ENCODE results near the gene FSD2. TPM values are rescaled to one million over a fixed set of nuclear protein-coding genes. Genes with fewer than 3 reads are reported as not detected.

FSD2 gene
- total RNA-seq, 2 donors from 2014 or later = not detected

DNA sequence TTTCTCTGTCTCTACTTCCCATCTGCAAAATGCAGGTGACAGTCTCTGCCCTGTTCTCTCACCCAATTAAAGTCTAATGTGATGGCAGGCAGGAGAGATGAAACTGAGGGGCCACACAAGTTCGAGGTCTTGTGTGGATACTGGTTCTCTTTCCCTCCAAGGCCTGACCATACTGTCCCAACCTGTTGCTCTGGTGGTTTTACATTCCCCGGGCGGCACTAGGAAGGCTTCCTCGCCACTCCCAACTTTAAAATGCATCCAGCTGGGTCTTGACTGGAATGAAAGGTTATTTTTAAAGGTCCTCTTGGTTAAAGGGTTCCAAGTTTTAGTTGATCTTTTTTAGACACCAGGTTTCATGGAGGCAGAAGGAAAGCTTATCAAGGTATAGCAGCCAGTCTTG, 40.8 kb upstream of the FSD2 start:
- no peak overlapping the region for H3K27ac ChIP-seq (ENCODE audit: low read depth, low read length)
- H3K9ac ChIP-seq (ENCODE audit: extremely low read depth, low read length, poor library complexity, severe bottlenecking) = no peak overlapping the region
- 93 to 100% methylated on average over 1 to 4 of the region's 4 CpGs for WGBS, 2 experiments (ENCODE audit: insufficient coverage in 1 of 2, insufficient read length in 1 of 2)
- H3K4me3 Mint-ChIP-seq = no peak overlapping the region
- H3K27ac Mint-ChIP-seq = no peak overlapping the region
- H3K4me1 ChIP-seq (ENCODE audit: control insufficient read depth, insufficient read depth, low read length) = no peaks in the 10 kb centered on the region
- H3K27me3 ChIP-seq (ENCODE audit: control insufficient read depth, insufficient read depth, low read length, poor library complexity, severe bottlenecking) = no peaks in the 10 kb centered on the region
- peaks cover 4% of the 10 kb centered on the region for H3K9me3 Mint-ChIP-seq
- no peaks in the 10 kb centered on the region for H3K27me3 Mint-ChIP-seq (ENCODE audit: insufficient read depth)
- no peak for DNase-seq
- TF ChIP-seq, protein P1, sequence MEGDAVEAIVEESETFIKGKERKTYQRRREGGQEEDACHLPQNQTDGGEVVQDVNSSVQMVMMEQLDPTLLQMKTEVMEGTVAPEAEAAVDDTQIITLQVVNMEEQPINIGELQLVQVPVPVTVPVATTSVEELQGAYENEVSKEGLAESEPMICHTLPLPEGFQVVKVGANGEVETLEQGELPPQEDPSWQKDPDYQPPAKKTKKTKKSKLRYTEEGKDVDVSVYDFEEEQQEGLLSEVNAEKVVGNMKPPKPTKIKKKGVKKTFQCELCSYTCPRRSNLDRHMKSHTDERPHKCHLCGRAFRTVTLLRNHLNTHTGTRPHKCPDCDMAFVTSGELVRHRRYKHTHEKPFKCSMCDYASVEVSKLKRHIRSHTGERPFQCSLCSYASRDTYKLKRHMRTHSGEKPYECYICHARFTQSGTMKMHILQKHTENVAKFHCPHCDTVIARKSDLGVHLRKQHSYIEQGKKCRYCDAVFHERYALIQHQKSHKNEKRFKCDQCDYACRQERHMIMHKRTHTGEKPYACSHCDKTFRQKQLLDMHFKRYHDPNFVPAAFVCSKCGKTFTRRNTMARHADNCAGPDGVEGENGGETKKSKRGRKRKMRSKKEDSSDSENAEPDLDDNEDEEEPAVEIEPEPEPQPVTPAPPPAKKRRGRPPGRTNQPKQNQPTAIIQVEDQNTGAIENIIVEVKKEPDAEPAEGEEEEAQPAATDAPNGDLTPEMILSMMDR (conservative IDR thresholded peaks at IDR 0.05) = no peak
- peaks cover 16% of the 10 kb centered on the region for H3K36me3 ChIP-seq (ENCODE audit: control insufficient read depth, insufficient read depth, low read length)
- H3K4me3 ChIP-seq (ENCODE audit: low read length) = no peak overlapping the region
- no peaks in the 10 kb centered on the region for H3K9me3 ChIP-seq (ENCODE audit: control insufficient read depth, low read length)
- peaks cover 17% of the 10 kb centered on the region for H3K4me1 Mint-ChIP-seq
- H3K36me3 Mint-ChIP-seq (ENCODE audit: low read depth) = peaks cover 33% of the 10 kb centered on the region

- peaks cover 25% of the 10 kb centered on the region for H3K36me3 Mint-ChIP-seq (ENCODE audit: low read depth)
- peaks cover 4% of the 10 kb centered on the region for H3K9me3 Mint-ChIP-seq
- no peak overlapping the region for H3K27ac ChIP-seq (ENCODE audit: low read depth, low read length)
- no peak for DNase-seq
- H3K27me3 Mint-ChIP-seq (ENCODE audit: insufficient read depth) = no peaks in the 10 kb centered on the region
- peaks cover 16% of the 10 kb centered on the region for H3K36me3 ChIP-seq (ENCODE audit: control insufficient read depth, insufficient read depth, low read length)
- peaks cover 17% of the 10 kb centered on the region for H3K4me1 Mint-ChIP-seq
- no peaks in the 10 kb centered on the region for H3K27me3 ChIP-seq (ENCODE audit: control insufficient read depth, insufficient read depth, low read length, poor library complexity, severe bottlenecking)
- no peak overlapping the region for H3K4me3 Mint-ChIP-seq
- no peak overlapping the region for H3K27ac Mint-ChIP-seq
- H3K9ac ChIP-seq (ENCODE audit: extremely low read depth, low read length, poor library complexity, severe bottlenecking) = no peak overlapping the region
- H3K4me1 ChIP-seq (ENCODE audit: control insufficient read depth, insufficient read depth, low read length) = no peaks in the 10 kb centered on the region
- H3K9me3 ChIP-seq (ENCODE audit: control insufficient read depth, low read length) = no peaks in the 10 kb centered on the region
- H3K4me3 ChIP-seq (ENCODE audit: low read length) = no peak overlapping the region
- TF ChIP-seq, protein P1 (conservative IDR thresholded peaks at IDR 0.05) = no peak
- 80 to 81% methylated on average over 6 to 7 of the region's 7 CpGs for WGBS, 2 experiments (ENCODE audit: insufficient coverage in 1 of 2, insufficient read length in 1 of 2)
These were observed 39.8 kb upstream of the FSD2 start for GRCh38 chr15:82845686-82846085.

GRCh38 chr15:82843566-82843965, 37.7 kb upstream of the FSD2 start:
- Histone ChIP-seq H3K4me3 (ENCODE audit: low read length) (no peak overlapping the region), H3K27ac (ENCODE audit: low read depth, low read length) (no peak overlapping the region), H3K4me1 (ENCODE audit: control insufficient read depth, insufficient read depth, low read length) (peaks cover 4% of the 10 kb centered on the region), H3K36me3 (ENCODE audit: control insufficient read depth, insufficient read depth, low read length) (peaks cover 16% of the 10 kb centered on the region), H3K9ac (ENCODE audit: extremely low read depth, low read length, poor library complexity, severe bottlenecking) (no peak overlapping the region), H3K27me3 (ENCODE audit: control insufficient read depth, insufficient read depth, low read length, poor library complexity, severe bottlenecking) (no peaks in the 10 kb centered on the region), H3K9me3 (ENCODE audit: control insufficient read depth, low read length) (no peaks in the 10 kb centered on the region)
- no peaks in the 10 kb centered on the region for H3K4me1 Mint-ChIP-seq
- peaks cover 18% of the 10 kb centered on the region for H3K36me3 Mint-ChIP-seq (ENCODE audit: low read depth)
- TF ChIP-seq, protein P1 (conservative IDR thresholded peaks at IDR 0.05) = no peak
- WGBS, 2 experiments (ENCODE audit: insufficient coverage in 1 of 2, insufficient read length in 1 of 2) = 88 to 100% methylated on average over 1 of the region's 3 CpGs
- H3K4me3 Mint-ChIP-seq = no peak overlapping the region
- no peak for DNase-seq
- peaks cover 4% of the 10 kb centered on the region for H3K9me3 Mint-ChIP-seq
- no peak overlapping the region for H3K27ac Mint-ChIP-seq
- H3K27me3 Mint-ChIP-seq (ENCODE audit: insufficient read depth) = no peaks in the 10 kb centered on the region

All from endodermal cell (in vitro differentiated cells).